GM12878 (cell line): ENCODE data around the gene GTSE1. TPM values are rescaled to one million over a fixed set of nuclear protein-coding genes. Genes with fewer than 3 reads are reported as not detected.

Source experiments
- ATAC-seq: fragments of 200-7000 bp; cut with Tn5 transposase; 3 replicates; pipeline ENCODE4 v1.9.1; 2020; ENCODE audit warnings: mild to moderate bottlenecking, moderate library complexity
- BruUV-seq: library from RNA; stranded (reverse); fragments of 400-500 nt; replicated peaks from 2 replicates; lab custom pipeline; 2021; lab: Mats Ljungman, UMichigan
- CTCF ChIA-PET: fragments of 300-600 bp; sonication (Branson Sonifier 250); formaldehyde crosslinking; extraction: SDS; loops from one replicate; lab custom pipeline; 2021; ENCODE audit warnings: inconsistent platforms; lab: Yijun Ruan, JAX
- POLR2A ChIA-PET: fragments of 350-600 bp; formaldehyde crosslinking; extraction: SDS; loops from one replicate; lab custom pipeline; 2021; ENCODE audit warnings: inconsistent platforms; lab: Charles Lee
- RAD21 ChIA-PET: fragments of 300-600 bp; sonication (Branson Sonifier 250); formaldehyde crosslinking; loops from one replicate; lab custom pipeline; 2023; ENCODE audit warnings: antibody characterized with exemption; ENCODE audit not compliant: unreplicated experiment; lab: Charles Lee
- SMC1A ChIA-PET: fragments of 300-600 bp; sonication (Branson Sonifier 250); formaldehyde crosslinking; loops from one replicate; lab custom pipeline; 2023; ENCODE audit not compliant: unreplicated experiment, uncharacterized antibody; lab: Charles Lee
- DNase-seq: peaks from one replicate; pipeline ENCODE4 v3.0.0-alpha.2; 2011; ENCODE audit warnings: low read depth, low spot score
- FAIRE-seq: peaks from 3 replicates; lab custom pipeline; 2011; peaks lifted over from hg19 to GRCh38; lab: Jason Lieb, UNC
- H2AFZ ChIP-seq: 2 replicates; pipeline ENCODE4 v1.6.0; 2011; ENCODE audit warnings: low read depth, low read length, control low read depth; ENCODE audit not compliant: control insufficient read depth
- H3K27ac ChIP-seq: 2 replicates; pipeline ENCODE4 v1.5.1; 2011; ENCODE audit warnings: control low read depth; ENCODE audit not compliant: control insufficient read depth, insufficient read depth
- H3K27me3 ChIP-seq, 2 experiments: replicated peaks in 1 of 2; 2 replicates each; pipeline versions ENCODE4 v1.6.0 to v1.6.1; 2011; ENCODE audit warnings: low read length in 1 of 2; ENCODE audit not compliant: control insufficient read depth in 2 of 2, insufficient read depth in 2 of 2
- H3K36me3 ChIP-seq, 2 experiments: 2 replicates each; pipeline ENCODE4 v1.5.1; 2011; ENCODE audit warnings: low read length in 1 of 2; ENCODE audit not compliant: control insufficient read depth in 2 of 2, insufficient read depth in 2 of 2
- H3K4me1 ChIP-seq: 2 replicates; pipeline ENCODE4 v1.6.1; 2011; ENCODE audit warnings: mild to moderate bottlenecking, low read length, moderate library complexity, mixed read lengths; ENCODE audit not compliant: control insufficient read depth, insufficient read depth
- H3K4me2 ChIP-seq: 2 replicates; pipeline ENCODE4 v1.6.0; 2011; ENCODE audit warnings: control low read depth; ENCODE audit not compliant: control insufficient read depth, insufficient read depth
- H3K4me3 ChIP-seq: fragments of 200-600 bp; sonication (generic); 2 replicates; pipeline ENCODE4 v1.5.1; 2016
- H3K79me2 ChIP-seq: 2 replicates; pipeline ENCODE4 v1.6.0; 2011; ENCODE audit warnings: low read length; ENCODE audit not compliant: control insufficient read depth, insufficient read depth
- H3K9ac ChIP-seq: 2 replicates; pipeline ENCODE4 v1.8.0; 2011; ENCODE audit warnings: low read length, control low read depth, mixed read lengths; ENCODE audit not compliant: control insufficient read depth, insufficient read depth
- H3K9me3 ChIP-seq: replicated peaks from 3 replicates; pipeline ENCODE4 v1.5.1; 2011; ENCODE audit warnings: mild to moderate bottlenecking, low read length; ENCODE audit not compliant: control insufficient read depth, insufficient read depth
- H4K20me1 ChIP-seq: 2 replicates; pipeline ENCODE4 v1.6.0; 2011; ENCODE audit not compliant: control insufficient read depth, insufficient read depth
- CHD2 ChIP-seq: IDR thresholded peaks from 2 replicates; pipeline ENCODE4 v1.6.1; 2011; ENCODE audit warnings: low read depth, low read length, improper control_type of control experiment, borderline replicate concordance
- CREM ChIP-seq: IDR thresholded peaks from 2 replicates; pipeline ENCODE4 v1.6.1; 2014; ENCODE audit warnings: antibody characterized with exemption, low read depth
- DPF2 ChIP-seq: fragments of 450-650 bp; IDR thresholded peaks from 2 replicates; pipeline ENCODE4 v1.6.1; 2017; ENCODE audit warnings: mild to moderate bottlenecking
- EED ChIP-seq: sonication (generic); IDR thresholded peaks from 2 replicates; pipeline ENCODE4 v1.6.1; 2016; ENCODE audit warnings: antibody characterized with exemption, low read depth
- EP300 ChIP-seq, 2 experiments: fragments of 150-350 bp in 1 of 2; IDR thresholded peaks; 2 replicates each; pipeline ENCODE4 v1.6.1; 2011 to 2012; ENCODE audit warnings: low read depth in 2 of 2, low read length in 2 of 2, borderline replicate concordance in 1 of 2, improper control_type of control experiment in 1 of 2, inconsistent platforms in 1 of 2; ENCODE audit not compliant: control insufficient read depth in 1 of 2
- FOS ChIP-seq: IDR thresholded peaks from 3 replicates; pipeline ENCODE4 v1.6.1; 2011; ENCODE audit warnings: borderline replicate concordance; ENCODE audit not compliant: insufficient read length; ENCODE audit errors: extremely low read depth
- POLR2AphosphoS5 ChIP-seq: IDR thresholded peaks from 2 replicates; pipeline ENCODE4 v1.6.1; 2011; ENCODE audit warnings: mild to moderate bottlenecking, low read length, inconsistent platforms
- RELA ChIP-seq: fragments of 450-650 bp; IDR thresholded peaks from 2 replicates; pipeline ENCODE4 v1.8.0; 2014; ENCODE audit warnings: borderline replicate concordance; ENCODE audit not compliant: partially characterized antibody
- SPI1 ChIP-seq: IDR thresholded peaks from 2 replicates; pipeline ENCODE4 v1.6.1; 2011; ENCODE audit warnings: low read depth, mild to moderate bottlenecking, low read length, moderate library complexity, borderline replicate concordance; ENCODE audit not compliant: insufficient read depth
- STAT3 ChIP-seq: IDR thresholded peaks from 2 replicates; pipeline ENCODE4 v1.6.1; 2011; ENCODE audit warnings: low read depth, low read length, improper control_type of control experiment
- TCF12 ChIP-seq: IDR thresholded peaks from 2 replicates; pipeline ENCODE4 v1.6.1; 2011; ENCODE audit warnings: low read depth, mild to moderate bottlenecking, low read length
- TCF7 ChIP-seq: IDR thresholded peaks from 2 replicates; pipeline ENCODE4 v1.6.1; 2014; ENCODE audit warnings: antibody characterized with exemption, borderline replicate concordance
- ZBTB40 ChIP-seq: fragments of 450-650 bp; IDR thresholded peaks from 2 replicates; pipeline ENCODE4 v1.6.1; 2016; ENCODE audit warnings: mild to moderate bottlenecking, moderate library complexity, borderline replicate concordance
- ZNF207 ChIP-seq: fragments of 450-650 bp; IDR thresholded peaks from 2 replicates; pipeline ENCODE4 v1.6.1; 2014; ENCODE audit warnings: antibody characterized with exemption, mild to moderate bottlenecking, borderline replicate concordance
- ZNF622 ChIP-seq: fragments of 450-650 bp; IDR thresholded peaks from 2 replicates; pipeline ENCODE4 v1.6.1; 2017; ENCODE audit warnings: mild to moderate bottlenecking, inconsistent platforms
- ZSCAN29 ChIP-seq: fragments of 450-650 bp; IDR thresholded peaks from 2 replicates; pipeline ENCODE4 v1.6.1; 2017; ENCODE audit warnings: mild to moderate bottlenecking, moderate library complexity
- WGBS: methylation state at CpG from one replicate; pipeline ENCODE4 v1.1.6; 2016; ENCODE audit warnings: low lambda C conversion rate; ENCODE audit not compliant: insufficient replicate concordance, insufficient coverage; ENCODE audit errors: missing lambda C conversion rate; 5-methylcytosine and 5-hydroxymethylcytosine counted together
- in situ Hi-C: fragments of 300-500 bp; cut with MboI; formaldehyde crosslinking; loops from 9 replicates; pipeline ENCODE4 v1.14.3; 2018; ENCODE audit warnings: mixed read lengths
- intact Hi-C: fragments of 100-400 bp; cut with micrococcal nuclease; formaldehyde crosslinking; loops from one replicate; pipeline ENCODE4 v1.14.2; 2022; ENCODE audit not compliant: unreplicated experiment
- polyA plus RNA-seq, 11 experiments: library from polyadenylated mRNA; depleted of rRNA in 4 of 11; unstranded in 6 of 11; stranded (reverse) in 5 of 11; fragments of >200 nt; fragmentation: Nextera tagmentation in 4 of 11; fragmentation: Illumina TruSeq in 1 of 11; extraction: Ambion mirVana in 4 of 11; extraction: Trizol in 1 of 11; gene quantifications; 1 replicate in 1 of 11; 2 replicates in 10 of 11; pipeline versions ENCODE4 v1.2.1 to v1.2.3, GENCODE V29; 2011 to 2016; ENCODE audit warnings: inconsistent platforms in 2 of 11, missing spikeins in 2 of 11, low read depth in 1 of 11
- total RNA-seq, 4 experiments: library from RNA; depleted of rRNA in 3 of 4; stranded (reverse); fragments of >200 nt in 3 of 4; fragmentation: Illumina TruSeq in 1 of 4; extraction: Trizol in 1 of 4; gene quantifications; 2 replicates each; pipeline versions ENCODE4 v1.2.1 to v1.2.3, GENCODE V29; 2013 to 2021

GTSE1 gene
- total and polyA plus RNA-seq, 10 of the 15 experiments (the other 5 are each of a cell fraction or from before 2014, with no cell fraction given), result 6.6 to 46.2 (median 32.3) TPM

- BruUV-seq, result no TSS peak
- Histone ChIP-seq H3K9me3 (no peaks in the 10 kb centered on the region), H2AFZ (no peak overlapping the region), H3K4me1 (peaks cover 7% of the 10 kb centered on the region; the same call in 1 of the 2 replicates), H3K36me3 (no peaks in the 10 kb centered on the region), H3K27ac (no peak overlapping the region), H3K27me3 (no peaks in the 10 kb centered on the region), H3K79me2 (peaks cover 16% of the 10 kb centered on the region), H4K20me1 (no peaks in the 10 kb centered on the region), H3K9ac (no peak overlapping the region), H3K4me3 (no peak overlapping the region), H3K4me2 (no peak overlapping the region)
- ATAC-seq (no peak), DNase-seq (no peak), FAIRE-seq (no peak)
- intact Hi-C loops, result no loop called here
- CTCF ChIA-PET, result interaction anchor here (2.2 kb wide), 1 partner anchor 126 kb away, joined by 8 read pairs; no protein-coding TSS in a partner anchor
- SMC1A ChIA-PET, result no interaction called here
- RAD21 ChIA-PET, result interaction anchor here (1.2 kb wide), 1 partner anchor 241 kb away, joined by 3 read pairs; no protein-coding TSS in a partner anchor
- POLR2A ChIA-PET, result no interaction called here
- in situ Hi-C loops, result no loop called here
- WGBS, result 96% methylated on average over 2 of the region's 2 CpGs
- TF ChIP-seq FOS (no peak), EED (no peak), EP300 (IDR thresholded peaks at IDR 0.05; ENCODE audit: borderline replicate concordance in 1 of 2, control insufficient read depth in 1 of 2, low read depth in 2 of 2, low read length in 2 of 2) (no peak), POLR2AphosphoS5 (no peak), TCF12 (no peak), CHD2 (no peak), DPF2 (no peak), SPI1 (no peak), ZSCAN29 (no peak), RELA (no peak), CREM (no peak), ZNF207 (no peak), STAT3 (no peak), ZNF622 (no peak), ZBTB40 (no peak), TCF7 (no peak)
Observed at GRCh38 chr22:46247443-46247975, 49.2 kb upstream of the GTSE1 start.
